AG09309 (cell line): ENCODE data around the gene KLHL6.

ENCODE experiments used
- DNase-seq: peaks from one replicate; pipeline ENCODE4 v3.0.0-alpha.2; 2010; ENCODE audit warnings: low read depth
- H3K4me3 ChIP-seq: 2 replicates; pipeline ENCODE4 v1.5.1; 2011; ENCODE audit warnings: mild to moderate bottlenecking, low read depth, low read length, moderate library complexity; ENCODE audit not compliant: control insufficient read depth
- TF ChIP-seq, protein P1 (sequence below): IDR thresholded peaks from 2 replicates; pipeline ENCODE4 v1.5.1; 2011; ENCODE audit warnings: mild to moderate bottlenecking, low read depth, low read length, inconsistent platforms; ENCODE audit not compliant: insufficient read depth, control insufficient read depth; ENCODE audit errors: missing control alignments

KLHL6 gene

GRCh38 chr3:183540501-183541234 is 14.8 kb downstream of the KLHL6 start:
- TF ChIP-seq, protein P1, sequence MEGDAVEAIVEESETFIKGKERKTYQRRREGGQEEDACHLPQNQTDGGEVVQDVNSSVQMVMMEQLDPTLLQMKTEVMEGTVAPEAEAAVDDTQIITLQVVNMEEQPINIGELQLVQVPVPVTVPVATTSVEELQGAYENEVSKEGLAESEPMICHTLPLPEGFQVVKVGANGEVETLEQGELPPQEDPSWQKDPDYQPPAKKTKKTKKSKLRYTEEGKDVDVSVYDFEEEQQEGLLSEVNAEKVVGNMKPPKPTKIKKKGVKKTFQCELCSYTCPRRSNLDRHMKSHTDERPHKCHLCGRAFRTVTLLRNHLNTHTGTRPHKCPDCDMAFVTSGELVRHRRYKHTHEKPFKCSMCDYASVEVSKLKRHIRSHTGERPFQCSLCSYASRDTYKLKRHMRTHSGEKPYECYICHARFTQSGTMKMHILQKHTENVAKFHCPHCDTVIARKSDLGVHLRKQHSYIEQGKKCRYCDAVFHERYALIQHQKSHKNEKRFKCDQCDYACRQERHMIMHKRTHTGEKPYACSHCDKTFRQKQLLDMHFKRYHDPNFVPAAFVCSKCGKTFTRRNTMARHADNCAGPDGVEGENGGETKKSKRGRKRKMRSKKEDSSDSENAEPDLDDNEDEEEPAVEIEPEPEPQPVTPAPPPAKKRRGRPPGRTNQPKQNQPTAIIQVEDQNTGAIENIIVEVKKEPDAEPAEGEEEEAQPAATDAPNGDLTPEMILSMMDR = no peak
- DNase-seq = no peak
- H3K4me3 ChIP-seq = no peak overlapping the region

- no peak for DNase-seq
- TF ChIP-seq, protein P1 = no peak
- no peak overlapping the region for H3K4me3 ChIP-seq
These were observed 15.7 kb downstream of the KLHL6 start for GRCh38 chr3:183539811-183540210.

DNA sequence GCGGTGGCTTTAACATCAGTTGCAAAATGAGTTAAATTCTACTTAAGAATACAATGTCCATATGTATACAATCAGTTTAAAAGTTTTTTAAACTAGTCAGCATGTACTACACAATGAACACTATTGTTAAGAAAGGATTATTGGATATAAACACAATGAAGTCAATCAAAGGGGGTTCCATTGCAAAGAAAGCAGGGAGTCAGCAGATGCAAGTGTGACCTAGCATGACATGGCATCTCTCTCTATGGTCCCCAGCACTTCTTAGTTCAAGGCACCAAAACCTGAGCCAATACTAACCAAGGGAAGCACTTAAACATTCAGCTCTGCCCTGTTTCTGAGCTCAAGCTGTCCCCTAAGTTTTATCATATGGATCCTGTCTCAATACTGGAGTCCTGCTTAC is 17.0 kb downstream of the KLHL6 start:
- H3K4me3 ChIP-seq = no peak overlapping the region
- no peak for DNase-seq
- TF ChIP-seq, protein P1 = no peak

DNA sequence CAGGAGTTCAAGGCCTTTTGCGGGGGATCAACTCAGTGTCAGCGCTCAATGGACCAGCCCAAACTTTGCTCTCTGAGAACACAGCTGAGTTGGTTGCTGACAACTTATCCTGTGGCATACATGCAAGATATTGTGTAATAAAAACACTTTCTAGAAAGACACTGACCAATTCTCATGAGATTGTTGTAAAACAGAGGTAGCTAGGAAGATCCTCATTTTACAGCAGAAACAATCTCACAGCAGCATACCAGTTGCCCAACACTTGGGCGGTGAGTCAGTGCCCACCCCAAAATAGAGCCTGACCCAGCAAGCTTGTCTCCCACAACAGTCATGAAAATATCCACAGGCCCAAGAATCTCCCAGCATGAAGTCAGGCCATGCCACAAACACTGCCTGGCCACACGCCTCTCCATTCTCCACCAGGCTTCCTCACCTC is 18.2 kb downstream of the KLHL6 start:
- TF ChIP-seq, protein P1 = no peak
- DNase-seq = peak; percentile 87
- H3K4me3 ChIP-seq = no peak overlapping the region

GRCh38 chr3:183536238-183536880 is 19.1 kb downstream of the KLHL6 start:
- H3K4me3 ChIP-seq = no peak overlapping the region
- TF ChIP-seq, protein P1 = no peak

GRCh38 chr3:183534249-183534648 is 21.3 kb downstream of the KLHL6 start:
- DNase-seq = no peak
- TF ChIP-seq, protein P1 = no peak
- H3K4me3 ChIP-seq = no peak overlapping the region

More at GRCh38 chr3:183536238-183536880, 19.1 kb downstream of the KLHL6 start:
- DNase-seq = no peak
